Measurements from ENCODE around the gene C11orf97. TPM values are rescaled to one million over a fixed set of nuclear protein-coding genes. Genes with fewer than 3 reads are reported as not detected.
A peak's percentile ranks its signal among the peaks of the same experiment; 100 is the strongest.

The C11orf97 gene
- total and polyA plus RNA-seq, 2 of the 13 experiments (the other 11 are each of a cell fraction or from before 2014, with no cell fraction given): 0.35 TPM; not detected in 1

GRCh38 chr11:94577841-94578240, 65.6 kb downstream of the C11orf97 start (continued):
- TF ChIP-seq LRRFIP1 (CRISPR knock-in tag; conservative IDR thresholded peaks at IDR 0.05): no peak

MicroRNAs within 50 kb of the gene (microRNA counts, 767-probe panel; counts per million panel counts)
- microRNA hsa-miR-548l: not detected

Small RNA genes within 50 kb of the gene (microRNA-seq; reads per million reads assigned to microRNA genes)
- gene MIR548L: 17.2 reads per million, percentile 55 among the genes with 10 or more reads in this experiment

Small RNA genes within 50 kb of the gene (small RNA-seq; reads per million reads assigned to genes)
- 0.20 to 16.4 (median 5.2) reads per million in 3 experiments for gene MIR548L (ENCODE audit: insufficient read depth in 2 of 3, insufficient read length in 3 of 3, low read depth in 2 of 3, low replicate concordance in 1 of 3)

Other genes with a start within 250 kb of the C11orf97 start
- not detected in 2 replicates for gene IZUMO1R, start 207.9 kb upstream of the C11orf97 start, total RNA-seq (2016; rRNA removed; fragmentation: Illumina TruSeq; extraction: Trizol)
- gene IZUMO1R, start 207.9 kb upstream of the C11orf97 start, polyA plus RNA-seq (2011; rRNA removed): 0.12 TPM in 1 of 2 replicates, not detected in the other
- gene GPR83, start 111.0 kb upstream of the C11orf97 start, total RNA-seq (2016; rRNA removed; fragmentation: Illumina TruSeq; extraction: Trizol): 0.04 and 0.10 TPM in 2 replicates
- 0.11 and 0.26 TPM in 2 replicates for gene GPR83, start 111.0 kb upstream of the C11orf97 start, polyA plus RNA-seq (2011; rRNA removed)
- gene MRE11, start 18.6 kb upstream of the C11orf97 start, total RNA-seq (2016; rRNA removed; fragmentation: Illumina TruSeq; extraction: Trizol): 37.3 and 58.2 TPM in 2 replicates
- 5.2 and 7.2 TPM in 2 replicates for gene MRE11, start 18.6 kb upstream of the C11orf97 start, polyA plus RNA-seq (2011; rRNA removed)
- 14.2 and 18.0 TPM in 2 replicates for gene ANKRD49, start 18.5 kb upstream of the C11orf97 start, total RNA-seq (2016; rRNA removed; fragmentation: Illumina TruSeq; extraction: Trizol)
- gene ANKRD49, start 18.5 kb upstream of the C11orf97 start, polyA plus RNA-seq (2011; rRNA removed): 11.5 and 14.3 TPM in 2 replicates
- 0.35 and 0.60 TPM in 2 replicates for gene FUT4, start 31.5 kb downstream of the C11orf97 start, total RNA-seq (2016; rRNA removed; fragmentation: Illumina TruSeq; extraction: Trizol)
- gene FUT4, start 31.5 kb downstream of the C11orf97 start, polyA plus RNA-seq (2011; rRNA removed): 0.22 and 0.28 TPM in 2 replicates
- gene PIWIL4, start 54.9 kb downstream of the C11orf97 start, total RNA-seq (2016; rRNA removed; fragmentation: Illumina TruSeq; extraction: Trizol): 0.15 TPM in 1 of 2 replicates, not detected in the other
- 0.05 and 0.08 TPM in 2 replicates for gene PIWIL4, start 54.9 kb downstream of the C11orf97 start, polyA plus RNA-seq (2011; rRNA removed)

Data from HepG2 (cell line).